ENCODE measurements around the gene ABL2.

Gene ABL2

DNA sequence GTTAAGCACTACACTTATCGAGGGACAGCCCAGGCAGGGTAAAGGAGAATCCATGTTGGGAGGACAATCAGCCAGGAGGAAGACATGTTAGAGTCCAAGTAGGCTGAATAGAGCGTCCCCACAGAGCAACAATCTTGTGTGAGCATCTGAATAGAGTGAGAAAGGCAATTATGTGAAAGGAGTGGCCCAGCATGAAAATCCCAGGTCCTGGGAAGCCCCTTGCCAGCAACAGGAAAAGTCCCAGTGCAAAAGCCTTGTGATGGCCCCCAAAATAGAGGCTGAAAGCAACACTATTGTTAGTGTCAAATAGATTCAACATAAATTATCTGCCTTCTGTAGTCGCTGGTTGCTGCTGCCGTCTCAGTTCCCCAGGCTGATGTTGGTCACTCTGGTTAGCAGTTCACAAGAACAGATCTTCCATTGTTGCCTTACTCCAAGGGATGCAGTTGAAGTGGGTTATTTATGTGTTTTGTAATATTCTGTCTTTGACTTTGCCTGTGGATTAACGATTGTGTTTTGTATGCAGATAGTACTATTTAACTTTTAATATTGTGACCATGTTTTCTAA lies 12.1 kb upstream of the ABL2 start:
- no peaks in the 10 kb centered on the region for H3K27me3 ChIP-seq (replicated peaks; ENCODE audit: control insufficient read depth, insufficient read depth, low read length)
- no peak overlapping the region for H3K4me3 ChIP-seq (replicated peaks; ENCODE audit: low read depth, low read length)
- H3K36me3 ChIP-seq (ENCODE audit: control insufficient read depth, insufficient read depth, low read length), result no peaks in the 10 kb centered on the region
- TF ChIP-seq, protein P1, sequence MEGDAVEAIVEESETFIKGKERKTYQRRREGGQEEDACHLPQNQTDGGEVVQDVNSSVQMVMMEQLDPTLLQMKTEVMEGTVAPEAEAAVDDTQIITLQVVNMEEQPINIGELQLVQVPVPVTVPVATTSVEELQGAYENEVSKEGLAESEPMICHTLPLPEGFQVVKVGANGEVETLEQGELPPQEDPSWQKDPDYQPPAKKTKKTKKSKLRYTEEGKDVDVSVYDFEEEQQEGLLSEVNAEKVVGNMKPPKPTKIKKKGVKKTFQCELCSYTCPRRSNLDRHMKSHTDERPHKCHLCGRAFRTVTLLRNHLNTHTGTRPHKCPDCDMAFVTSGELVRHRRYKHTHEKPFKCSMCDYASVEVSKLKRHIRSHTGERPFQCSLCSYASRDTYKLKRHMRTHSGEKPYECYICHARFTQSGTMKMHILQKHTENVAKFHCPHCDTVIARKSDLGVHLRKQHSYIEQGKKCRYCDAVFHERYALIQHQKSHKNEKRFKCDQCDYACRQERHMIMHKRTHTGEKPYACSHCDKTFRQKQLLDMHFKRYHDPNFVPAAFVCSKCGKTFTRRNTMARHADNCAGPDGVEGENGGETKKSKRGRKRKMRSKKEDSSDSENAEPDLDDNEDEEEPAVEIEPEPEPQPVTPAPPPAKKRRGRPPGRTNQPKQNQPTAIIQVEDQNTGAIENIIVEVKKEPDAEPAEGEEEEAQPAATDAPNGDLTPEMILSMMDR (IDR thresholded peaks at IDR 0.05; ENCODE audit: insufficient read depth, low read length, poor library complexity, severe bottlenecking), result no peak
- DNase-seq (ENCODE audit: extremely low read depth, insufficient read length), result no peak

DNA sequence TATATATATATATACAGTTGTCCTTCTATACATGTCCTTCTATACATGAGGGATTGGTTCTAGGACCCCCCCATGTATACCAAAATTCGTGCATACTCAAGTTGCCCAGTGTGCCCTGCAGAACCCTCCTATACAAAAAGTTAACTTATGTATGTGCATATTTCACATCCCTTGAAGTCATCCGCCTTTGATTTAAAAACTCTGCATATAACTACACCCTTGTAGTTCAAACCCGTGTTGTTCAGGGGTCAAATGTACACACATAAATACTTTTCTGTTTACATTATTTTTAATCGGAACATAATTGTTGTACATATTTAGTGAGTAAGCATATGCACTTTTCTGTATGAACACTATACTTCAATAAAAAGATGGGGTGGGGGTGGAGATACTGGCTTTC lies 7.7 kb upstream of the ABL2 start:
- no peaks in the 10 kb centered on the region for H3K27me3 ChIP-seq (replicated peaks; ENCODE audit: control insufficient read depth, insufficient read depth, low read length)
- no peak overlapping the region for H3K4me3 ChIP-seq (replicated peaks; ENCODE audit: low read depth, low read length)
- TF ChIP-seq, protein P1 (IDR thresholded peaks at IDR 0.05; ENCODE audit: insufficient read depth, low read length, poor library complexity, severe bottlenecking), result no peak
- no peak for DNase-seq (ENCODE audit: extremely low read depth, insufficient read length)
- no peaks in the 10 kb centered on the region for H3K36me3 ChIP-seq (ENCODE audit: control insufficient read depth, insufficient read depth, low read length)

DNA sequence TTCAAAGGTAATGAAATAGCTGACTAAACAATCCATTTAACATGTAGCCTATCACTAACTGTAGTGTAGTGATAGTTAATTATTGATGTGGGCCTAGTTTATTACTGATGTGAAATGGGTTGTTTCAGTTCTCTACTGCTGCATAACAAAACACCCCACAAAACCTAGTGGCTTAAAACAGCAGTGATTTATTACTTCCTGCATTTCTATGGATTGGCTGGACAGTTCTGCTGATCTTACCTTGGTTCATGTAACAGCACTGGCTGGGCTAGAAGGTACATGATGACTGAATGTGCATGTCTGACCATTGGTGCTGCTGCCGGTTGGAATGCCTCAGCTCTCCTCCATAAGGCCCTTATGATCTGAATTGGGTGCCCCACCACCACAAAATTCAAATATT lies 5.4 kb upstream of the ABL2 start:
- Histone ChIP-seq H3K27me3 (replicated peaks; ENCODE audit: control insufficient read depth, insufficient read depth, low read length) (no peaks in the 10 kb centered on the region), H3K4me3 (replicated peaks; ENCODE audit: low read depth, low read length) (no peak overlapping the region), H3K36me3 (ENCODE audit: control insufficient read depth, insufficient read depth, low read length) (no peaks in the 10 kb centered on the region)
- TF ChIP-seq, protein P1 (IDR thresholded peaks at IDR 0.05; ENCODE audit: insufficient read depth, low read length, poor library complexity, severe bottlenecking), result no peak
- no peak for DNase-seq (ENCODE audit: extremely low read depth, insufficient read length)

DNA sequence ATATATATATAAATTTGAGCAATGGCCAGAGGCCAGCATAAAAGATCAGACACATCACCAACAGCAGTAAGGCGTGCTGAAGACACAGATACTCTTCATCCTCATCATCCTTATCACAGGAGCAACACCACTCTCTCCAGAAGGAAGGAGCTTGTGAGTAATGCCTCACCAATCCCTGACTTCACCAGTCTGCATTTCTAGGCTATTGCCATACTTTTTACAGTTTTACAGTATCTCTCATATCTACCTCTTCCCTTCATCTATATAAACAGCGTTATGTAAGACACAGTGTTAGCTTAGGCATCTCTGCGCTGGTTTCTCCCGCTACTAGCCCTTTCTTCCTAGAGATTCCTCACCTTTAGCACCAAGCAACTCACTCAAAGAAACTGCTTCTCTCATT lies 2.4 kb upstream of the ABL2 start:
- TF ChIP-seq, protein P1 (IDR thresholded peaks at IDR 0.05; ENCODE audit: insufficient read depth, low read length, poor library complexity, severe bottlenecking), result no peak
- Histone ChIP-seq H3K36me3 (ENCODE audit: control insufficient read depth, insufficient read depth, low read length) (no peaks in the 10 kb centered on the region), H3K4me3 (replicated peaks; ENCODE audit: low read depth, low read length) (no peak overlapping the region), H3K27me3 (replicated peaks; ENCODE audit: control insufficient read depth, insufficient read depth, low read length) (no peaks in the 10 kb centered on the region)
- no peak for DNase-seq (ENCODE audit: extremely low read depth, insufficient read length)

DNA sequence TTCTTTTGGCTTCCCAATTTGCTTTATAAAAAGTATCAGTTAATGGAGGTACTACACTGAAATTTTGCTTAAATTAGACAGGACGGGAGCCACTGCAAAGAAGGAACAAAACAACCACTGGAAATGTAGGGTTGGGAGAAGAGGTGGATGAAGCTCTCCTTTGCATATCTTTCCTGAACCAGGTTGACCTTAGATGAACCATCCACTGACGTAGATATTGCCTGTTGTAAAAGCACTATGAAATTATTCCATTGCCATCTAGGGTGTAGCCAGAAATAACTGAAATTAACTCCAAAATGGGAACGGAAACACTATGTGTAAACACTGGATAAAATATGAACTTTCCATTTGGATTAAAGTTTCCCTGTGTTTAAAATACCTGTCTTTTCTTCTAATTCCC lies 1.2 kb upstream of the ABL2 start:
- Histone ChIP-seq H3K36me3 (ENCODE audit: control insufficient read depth, insufficient read depth, low read length) (no peaks in the 10 kb centered on the region), H3K4me3 (replicated peaks; ENCODE audit: low read depth, low read length) (no peak overlapping the region), H3K27me3 (replicated peaks; ENCODE audit: control insufficient read depth, insufficient read depth, low read length) (no peaks in the 10 kb centered on the region)
- TF ChIP-seq, protein P1 (IDR thresholded peaks at IDR 0.05; ENCODE audit: insufficient read depth, low read length, poor library complexity, severe bottlenecking), result no peak
- DNase-seq (ENCODE audit: extremely low read depth, insufficient read length), result no peak

DNA sequence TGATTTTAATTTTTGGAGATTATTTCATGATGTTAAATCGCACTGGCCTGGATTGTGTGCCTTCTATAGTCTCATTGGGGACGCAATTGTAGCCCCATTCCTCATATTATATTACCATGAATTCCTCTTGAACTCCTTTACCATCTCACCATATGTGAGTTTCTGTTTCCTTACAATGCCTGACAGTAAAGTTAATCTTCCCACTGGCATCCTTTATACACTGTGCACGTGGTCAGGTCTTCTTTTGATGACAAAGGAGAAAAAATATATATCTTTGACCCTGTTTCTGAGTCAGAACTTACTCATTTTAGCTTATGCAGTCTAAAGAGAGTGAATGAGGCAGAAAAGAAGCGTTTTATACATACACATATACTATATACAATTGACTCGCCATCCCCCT lies 774 bp upstream of the ABL2 start:
- TF ChIP-seq, protein P1 (IDR thresholded peaks at IDR 0.05; ENCODE audit: insufficient read depth, low read length, poor library complexity, severe bottlenecking), result no peak
- peak overlapping the region; percentile 89 for H3K4me3 ChIP-seq (replicated peaks; ENCODE audit: low read depth, low read length)
- no peaks in the 10 kb centered on the region for H3K36me3 ChIP-seq (ENCODE audit: control insufficient read depth, insufficient read depth, low read length)
- DNase-seq (ENCODE audit: extremely low read depth, insufficient read length), result no peak
- H3K27me3 ChIP-seq (replicated peaks; ENCODE audit: control insufficient read depth, insufficient read depth, low read length), result no peaks in the 10 kb centered on the region

Data from GM06990 (cell line).